IMR-90 (cell line): Measurements from ENCODE around the gene RNF32. TPM values are rescaled to one million over a fixed set of nuclear protein-coding genes. Genes with fewer than 3 reads are reported as not detected.
A peak's percentile ranks its signal among the peaks of the same experiment; 100 is the strongest.

ENCODE experiments used
- ATAC-seq: fragments of 200-7000 bp; cut with Tn5 transposase; 2 replicates; pipeline ENCODE4 v1.9.1; 2020; ENCODE audit warnings: low read depth, mild to moderate bottlenecking, moderate library complexity
- BruUV-seq: library from RNA; stranded (reverse); fragments of 400-500 nt; replicated peaks from 2 replicates; lab custom pipeline; 2021; lab: Mats Ljungman, UMichigan
- CTCF ChIA-PET: fragments of 300-600 bp; formaldehyde crosslinking; extraction: SDS; loops from one replicate; lab custom pipeline; 2021; ENCODE audit warnings: antibody characterized with exemption; lab: Yijun Ruan, JAX
- POLR2A ChIA-PET: fragments of 300-600 bp; sonication (Branson Sonifier 250); formaldehyde crosslinking; loops from one replicate; lab custom pipeline; 2022; ENCODE audit warnings: antibody characterized with exemption; ENCODE audit not compliant: unreplicated experiment; lab: Charles Lee
- DNase-seq: peaks from one replicate; pipeline ENCODE4 v3.0.0; 2013
- H2AFZ ChIP-seq: replicated peaks from 2 replicates; pipeline ENCODE3; 2013; ENCODE audit warnings: low read length, mild to moderate bottlenecking; ENCODE audit not compliant: poor library complexity
- H2AK5ac ChIP-seq: 2 replicates; pipeline ENCODE4 v1.6.1; 2013; ENCODE audit warnings: low read depth, low read length, inconsistent platforms
- H2AK9ac ChIP-seq: replicated peaks from 2 replicates; pipeline ENCODE3; 2013; ENCODE audit warnings: mild to moderate bottlenecking, low read depth, low read length, moderate library complexity; ENCODE audit not compliant: poor library complexity
- H2BK120ac ChIP-seq: 2 replicates; pipeline ENCODE4 v1.6.1; 2013; ENCODE audit warnings: low read depth, low read length, inconsistent platforms
- H2BK15ac ChIP-seq: 3 replicates; pipeline ENCODE4 v1.6.1; 2013; ENCODE audit warnings: low read depth, low read length, inconsistent platforms
- H2BK20ac ChIP-seq: 2 replicates; pipeline ENCODE4 v1.6.1; 2013; ENCODE audit warnings: low read depth, mild to moderate bottlenecking, inconsistent platforms, low read length, moderate library complexity
- H2BK5ac ChIP-seq: 2 replicates; pipeline ENCODE4 v1.6.1; 2013; ENCODE audit warnings: mild to moderate bottlenecking, low read depth, low read length, inconsistent platforms; ENCODE audit not compliant: poor library complexity, severe bottlenecking
- H3K14ac ChIP-seq: replicated peaks from 2 replicates; pipeline ENCODE4 v1.6.1; 2013; ENCODE audit warnings: low read depth, low read length, inconsistent platforms
- H3K18ac ChIP-seq: 2 replicates; pipeline ENCODE4 v1.6.1; 2013; ENCODE audit warnings: low read depth, low read length, control low read depth
- H3K23ac ChIP-seq: 2 replicates; pipeline ENCODE4 v1.6.1; 2013; ENCODE audit warnings: low read depth, low read length, inconsistent platforms
- H3K27ac ChIP-seq: 2 replicates; pipeline ENCODE4 v1.5.1; 2013; ENCODE audit warnings: mild to moderate bottlenecking, control low read depth, low read length; ENCODE audit not compliant: insufficient read depth
- H3K27me3 ChIP-seq: 2 replicates; pipeline ENCODE4 v1.6.1; 2013; ENCODE audit warnings: low read length; ENCODE audit not compliant: control insufficient read depth, insufficient read depth
- H3K36me3 ChIP-seq: 2 replicates; pipeline ENCODE4 v1.6.1; 2013; ENCODE audit warnings: low read length, mixed read lengths; ENCODE audit not compliant: control insufficient read depth, insufficient read depth
- H3K4ac ChIP-seq: 2 replicates; pipeline ENCODE4 v1.6.1; 2013; ENCODE audit warnings: low read depth, low read length, inconsistent platforms
- H3K4me1 ChIP-seq: 2 replicates; pipeline ENCODE4 v1.6.1; 2013; ENCODE audit warnings: low read length, mixed read lengths; ENCODE audit not compliant: control insufficient read depth, insufficient read depth
- H3K4me2 ChIP-seq: 2 replicates; pipeline ENCODE4 v1.6.1; 2013; ENCODE audit warnings: low read depth, mild to moderate bottlenecking, control low read depth, low read length, moderate library complexity
- H3K4me3 ChIP-seq: 2 replicates; pipeline ENCODE4 v1.5.1; 2013; ENCODE audit warnings: low read depth, mild to moderate bottlenecking, control low read depth, low read length, moderate library complexity; ENCODE audit not compliant: insufficient read depth
- H3K56ac ChIP-seq: 2 replicates; pipeline ENCODE4 v1.6.1; 2013; ENCODE audit warnings: low read length, inconsistent platforms; ENCODE audit not compliant: insufficient read depth; ENCODE audit errors: extremely low read depth
- H3K79me1 ChIP-seq, 2 experiments: 2 replicates each; pipeline ENCODE4 v1.6.1; 2013; ENCODE audit warnings: low read length in 2 of 2, inconsistent platforms in 1 of 2, low read depth in 1 of 2
- H3K9ac ChIP-seq: 2 replicates; pipeline ENCODE4 v1.6.1; 2013; ENCODE audit warnings: low read depth, low read length, control low read depth
- H3K9me1 ChIP-seq: 2 replicates; pipeline ENCODE4 v1.6.1; 2013; ENCODE audit warnings: low read length, inconsistent platforms; ENCODE audit not compliant: insufficient read depth
- H3K9me3 ChIP-seq: 2 replicates; pipeline ENCODE4 v1.6.1; 2013; ENCODE audit warnings: low read length; ENCODE audit not compliant: control insufficient read depth, insufficient read depth
- H4K20me1 ChIP-seq: 2 replicates; pipeline ENCODE4 v1.6.1; 2013; ENCODE audit warnings: low read length, inconsistent platforms; ENCODE audit not compliant: insufficient read depth
- H4K5ac ChIP-seq: 2 replicates; pipeline ENCODE4 v1.6.1; 2013; ENCODE audit warnings: mild to moderate bottlenecking, low read depth, low read length, control low read depth
- H4K8ac ChIP-seq, 2 experiments: 2 replicates each; pipeline ENCODE4 v1.6.1; 2013; ENCODE audit warnings: low read depth in 2 of 2, low read length in 2 of 2, control low read depth in 1 of 2, inconsistent platforms in 1 of 2
- H4K91ac ChIP-seq: 2 replicates; pipeline ENCODE4 v1.6.1; 2013; ENCODE audit warnings: low read depth, low read length, inconsistent platforms; ENCODE audit not compliant: insufficient read depth
- MXI1 ChIP-seq: IDR thresholded peaks from 2 replicates; pipeline ENCODE4 v1.6.1; 2012; ENCODE audit warnings: low read depth, mild to moderate bottlenecking, low read length, moderate library complexity, borderline replicate concordance
- WGBS, 2 experiments: methylation state at CpG; one replicate each; pipeline versions ENCODE4 v1.1.5 to v1.1.7; 2013; ENCODE audit warnings: missing lambda C conversion rate in 2 of 2; ENCODE audit not compliant: insufficient read length in 1 of 2; ENCODE audit errors: extremely low coverage in 2 of 2; 5-methylcytosine and 5-hydroxymethylcytosine counted together
- dilution Hi-C: fragments of 300-500 bp; cut with HindIII; formaldehyde crosslinking; loops from one replicate; pipeline ENCODE4 v1.14.3; 2018; ENCODE audit warnings: low sequenced_read_pairs; ENCODE audit not compliant: unreplicated experiment
- in situ Hi-C: fragments of 300-500 bp; cut with MboI; formaldehyde crosslinking; loops from 3 replicates; pipeline ENCODE4 v1.14.3; 2019; ENCODE audit warnings: low sequenced_read_pairs, inconsistent platforms, mixed read lengths
- intact Hi-C: fragments of 100-400 bp; cut with micrococcal nuclease; formaldehyde crosslinking; loops from 2 replicates; pipeline ENCODE4 v1.10.0; 2022
- polyA plus RNA-seq, 3 experiments: library from polyadenylated mRNA; depleted of rRNA; stranded (reverse); fragments of >200 nt; gene quantifications; 2 replicates each; pipeline ENCODE4 v1.2.3, GENCODE V29; 2012; ENCODE audit warnings: low replicate concordance in 1 of 3
- total RNA-seq: library from RNA; depleted of rRNA; stranded (reverse); fragments of >200 nt; gene quantifications from 2 replicates; pipeline ENCODE4 v1.2.3, GENCODE V29; 2012
- TF ChIP-seq, protein P1 (sequence below): conservative IDR thresholded peaks from 2 replicates; pipeline ENCODE4 v1.5.1; 2012; ENCODE audit warnings: mild to moderate bottlenecking, low read depth, low read length, improper control_type of control experiment

The RNF32 gene
- total and polyA plus RNA-seq, 2 of the 4 experiments (the other 2 are of a cell fraction): 0.36 to 0.63 TPM

DNA sequence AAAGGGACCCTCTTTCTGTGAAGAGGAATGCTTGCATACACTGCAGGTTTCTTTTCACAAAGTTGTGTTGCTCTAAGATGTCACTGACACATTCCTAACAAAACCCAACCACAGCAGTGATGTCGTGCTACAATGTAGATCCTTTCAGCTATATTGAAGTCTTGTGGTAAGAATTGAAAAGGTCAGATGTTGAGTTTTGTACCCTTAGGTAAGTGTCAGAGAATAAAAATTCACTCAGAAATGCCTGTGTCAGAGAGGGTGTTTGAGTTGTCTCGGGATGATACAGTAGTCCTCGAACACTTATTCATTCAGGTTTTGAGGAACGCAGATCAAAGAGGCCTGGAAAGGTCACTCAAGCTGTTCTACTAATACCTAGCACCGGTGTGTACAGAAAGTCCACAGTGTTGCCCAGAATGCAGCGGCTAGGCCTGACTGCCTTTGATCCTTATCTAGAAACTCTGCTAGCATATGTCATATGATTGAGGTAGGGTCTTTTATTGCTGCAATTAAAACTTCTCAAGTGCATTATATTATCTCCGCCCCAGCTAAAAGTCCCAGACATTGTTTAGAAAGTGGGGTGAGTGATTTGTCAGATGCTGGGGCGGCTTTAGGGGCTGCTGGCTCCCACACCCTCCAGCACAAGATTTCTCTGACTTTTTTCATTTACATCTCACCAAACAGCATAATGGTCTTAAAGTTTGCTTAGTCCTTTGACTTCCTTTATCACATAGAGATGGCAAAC, 26.0 kb downstream of the RNF32 start:
- H4K91ac ChIP-seq: no peak overlapping the region
- in situ Hi-C loops (no loop called here), intact Hi-C loops (no loop called here), dilution Hi-C loops (no loop called here)
- 0 out of 2 replicates have a peak, but pooled peaks cover 1% of the 10 kb centered on the region for H3K4me1 ChIP-seq
- H3K4me2 ChIP-seq: no peak overlapping the region
- no TSS peak for BruUV-seq
- H3K4ac ChIP-seq: no peak overlapping the region
- H2BK120ac ChIP-seq: no peak overlapping the region
- no peak overlapping the region for H3K18ac ChIP-seq
- H2BK20ac ChIP-seq: no peak overlapping the region
- ChIA-PET CTCF (no interaction called here), POLR2A (no interaction called here)
- peak; percentile 11 for DNase-seq
- no peak overlapping the region for H3K23ac ChIP-seq
- no peak overlapping the region for H3K14ac ChIP-seq
- peak; percentile 14; the same call in 1 of the 2 replicates for ATAC-seq
- H3K36me3 ChIP-seq: no peaks in the 10 kb centered on the region
- H4K20me1 ChIP-seq: no peaks in the 10 kb centered on the region
- no peak overlapping the region for H4K5ac ChIP-seq
- no peak overlapping the region for H2AK9ac ChIP-seq
- no peaks in the 10 kb centered on the region; the same call in 1 of the 2 replicates for H3K9me1 ChIP-seq
- no peak overlapping the region for H3K56ac ChIP-seq
- H2BK5ac ChIP-seq: no peak overlapping the region
- no peak overlapping the region for H3K27ac ChIP-seq
- H4K8ac ChIP-seq: no peak overlapping the region
- no peaks in the 10 kb centered on the region for H3K79me1 ChIP-seq
- no peak overlapping the region for H3K4me3 ChIP-seq
- no peaks in the 10 kb centered on the region for H3K27me3 ChIP-seq
- no peak overlapping the region for H2BK15ac ChIP-seq
- no peak overlapping the region for H3K9ac ChIP-seq
- H2AK5ac ChIP-seq: no peak overlapping the region
- H3K9me3 ChIP-seq: no peaks in the 10 kb centered on the region
- no peak overlapping the region for H2AFZ ChIP-seq
- no CpG with 5 or more reads among the region's 8 CpGs for WGBS, 2 experiments
- no peak for TF ChIP-seq MXI1
- TF ChIP-seq, protein P1, sequence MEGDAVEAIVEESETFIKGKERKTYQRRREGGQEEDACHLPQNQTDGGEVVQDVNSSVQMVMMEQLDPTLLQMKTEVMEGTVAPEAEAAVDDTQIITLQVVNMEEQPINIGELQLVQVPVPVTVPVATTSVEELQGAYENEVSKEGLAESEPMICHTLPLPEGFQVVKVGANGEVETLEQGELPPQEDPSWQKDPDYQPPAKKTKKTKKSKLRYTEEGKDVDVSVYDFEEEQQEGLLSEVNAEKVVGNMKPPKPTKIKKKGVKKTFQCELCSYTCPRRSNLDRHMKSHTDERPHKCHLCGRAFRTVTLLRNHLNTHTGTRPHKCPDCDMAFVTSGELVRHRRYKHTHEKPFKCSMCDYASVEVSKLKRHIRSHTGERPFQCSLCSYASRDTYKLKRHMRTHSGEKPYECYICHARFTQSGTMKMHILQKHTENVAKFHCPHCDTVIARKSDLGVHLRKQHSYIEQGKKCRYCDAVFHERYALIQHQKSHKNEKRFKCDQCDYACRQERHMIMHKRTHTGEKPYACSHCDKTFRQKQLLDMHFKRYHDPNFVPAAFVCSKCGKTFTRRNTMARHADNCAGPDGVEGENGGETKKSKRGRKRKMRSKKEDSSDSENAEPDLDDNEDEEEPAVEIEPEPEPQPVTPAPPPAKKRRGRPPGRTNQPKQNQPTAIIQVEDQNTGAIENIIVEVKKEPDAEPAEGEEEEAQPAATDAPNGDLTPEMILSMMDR: no peak
